ENCODE measurements around the gene OMG.
"Not testable (repeated sequence)": the region's sequence is repeated elsewhere in the genome, so short reads cannot be mapped to it uniquely, and the experiment has no call there.

The OMG gene

GRCh38 chr17:31262923-31263322 lies 34.1 kb downstream of the OMG start:
- DNase-seq (ENCODE audit: low read depth in 2 of 2), result not testable (repeated sequence)

DNA sequence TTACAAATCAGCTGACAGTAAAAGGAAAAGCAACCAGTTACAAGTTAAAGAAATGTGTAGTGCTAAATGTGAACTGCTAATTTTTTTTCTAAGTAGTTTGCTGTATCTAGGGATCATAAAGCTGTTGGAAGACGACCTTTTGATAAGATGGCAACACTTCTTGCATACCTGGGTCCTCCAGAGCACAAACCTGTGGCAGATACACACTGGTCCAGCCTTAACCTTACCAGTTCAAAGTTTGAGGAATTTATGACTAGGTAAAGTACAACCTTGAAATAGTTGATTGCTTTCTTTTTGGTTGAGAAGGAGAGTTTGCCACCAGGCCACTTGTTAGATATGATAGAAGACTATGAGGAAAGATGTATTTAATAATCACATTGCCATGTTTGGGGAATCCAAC lies 35.4 kb downstream of the OMG start:
- DNase-seq (ENCODE audit: low read depth in 2 of 2), result no peak

DNA sequence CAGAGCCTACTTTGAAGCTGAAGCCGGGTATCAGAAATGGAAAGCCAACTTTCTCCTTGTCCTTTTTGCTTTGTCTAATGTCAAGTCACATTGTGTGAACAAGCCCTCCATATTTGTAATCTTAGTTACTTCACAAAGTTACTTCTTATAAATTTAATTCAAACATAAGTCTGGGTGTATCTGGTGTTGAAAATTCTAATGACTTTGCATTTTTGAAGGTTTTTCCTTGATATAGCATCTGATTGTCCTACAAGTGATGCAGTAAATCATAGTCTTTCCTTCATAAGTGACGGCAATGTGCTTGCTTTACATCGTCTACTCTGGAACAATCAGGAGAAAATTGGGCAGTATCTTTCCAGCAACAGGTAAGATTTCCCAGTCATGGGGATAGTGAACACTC lies 36.9 kb downstream of the OMG start:
- no peak for DNase-seq (ENCODE audit: low read depth in 2 of 2)

DNA sequence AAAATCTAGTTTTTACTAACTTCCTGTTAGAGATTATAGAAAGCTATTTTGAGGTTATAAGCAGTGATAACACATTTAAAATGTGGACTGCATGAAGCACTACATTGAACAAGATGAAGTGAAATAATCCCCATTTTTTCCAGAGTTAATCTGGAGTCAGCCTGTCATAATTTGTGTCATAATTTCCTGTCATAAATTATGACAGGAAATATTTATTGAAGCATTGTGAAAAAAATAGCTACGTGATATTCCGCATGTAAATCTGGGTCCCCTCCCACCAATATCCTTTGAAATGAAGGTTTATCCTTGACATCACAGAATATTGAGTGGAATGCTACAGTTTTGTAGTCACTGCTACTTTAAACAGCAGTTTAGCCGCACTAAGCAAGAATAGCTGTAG lies 40.1 kb downstream of the OMG start:
- DNase-seq (ENCODE audit: low read depth in 2 of 2), result no peak

DNA sequence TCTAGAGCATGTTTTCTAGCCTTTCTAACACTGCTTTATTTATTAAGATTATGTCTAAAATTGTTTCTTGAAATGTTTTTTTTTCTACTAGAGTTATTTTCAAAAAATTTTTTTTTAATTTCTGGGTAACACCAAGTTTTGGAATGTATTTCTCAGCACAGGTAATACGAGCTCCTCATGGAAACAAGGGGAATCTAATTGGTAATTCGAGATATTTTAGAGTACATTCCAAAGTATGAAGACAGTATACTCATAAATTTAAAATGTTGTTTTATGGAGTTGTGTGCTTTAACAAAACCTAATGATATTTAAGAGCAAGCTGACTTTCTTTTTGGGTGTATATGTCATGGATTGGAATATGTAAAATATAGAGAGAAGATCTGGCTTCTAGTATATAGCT lies 42.4 kb downstream of the OMG start:
- DNase-seq (ENCODE audit: low read depth in 2 of 2), result no peak

DNA sequence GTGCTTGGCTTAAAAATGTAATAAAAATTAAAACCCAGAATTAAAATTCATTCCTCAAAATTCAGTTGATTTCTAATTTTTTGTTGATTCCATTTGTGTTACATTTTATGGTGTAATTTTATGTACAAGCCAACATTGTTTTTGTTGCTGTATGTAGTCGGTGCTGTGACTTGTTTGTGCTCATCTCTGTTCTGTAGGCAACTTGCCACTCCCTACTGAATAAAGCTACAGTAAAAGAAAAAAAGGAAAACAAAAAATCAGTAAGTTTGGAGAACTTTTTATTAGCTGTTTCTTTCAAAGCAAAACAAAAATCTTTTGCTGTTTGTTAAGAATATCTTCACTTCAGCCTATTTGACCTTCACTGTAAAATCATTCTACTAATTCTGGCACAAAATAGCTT lies 44.3 kb downstream of the OMG start:
- no peak for DNase-seq (ENCODE audit: low read depth in 2 of 2)

DNA sequence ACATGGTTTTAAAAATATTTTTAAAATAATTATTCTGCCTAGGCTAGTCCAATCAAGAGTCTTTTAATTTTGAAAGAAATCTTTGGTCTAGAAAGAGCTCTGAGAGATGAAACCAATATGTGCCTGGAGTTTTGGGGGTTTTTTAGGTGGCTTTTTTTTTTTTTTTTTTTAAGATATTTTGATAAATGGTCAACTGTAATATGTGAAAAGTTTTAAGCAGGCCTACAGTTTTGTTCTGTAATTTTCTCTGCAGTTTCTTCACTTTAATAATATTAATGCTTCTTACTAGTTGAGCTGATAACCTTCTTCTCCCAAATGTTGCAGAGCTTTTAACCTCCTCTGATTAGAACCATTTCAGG lies 45.1 kb downstream of the OMG start:
- no peak for DNase-seq (ENCODE audit: low read depth in 2 of 2)

GRCh38 chr17:31251105-31251969 lies 45.7 kb downstream of the OMG start:
- DNase-seq (ENCODE audit: low read depth in 2 of 2), result no peak

DNA sequence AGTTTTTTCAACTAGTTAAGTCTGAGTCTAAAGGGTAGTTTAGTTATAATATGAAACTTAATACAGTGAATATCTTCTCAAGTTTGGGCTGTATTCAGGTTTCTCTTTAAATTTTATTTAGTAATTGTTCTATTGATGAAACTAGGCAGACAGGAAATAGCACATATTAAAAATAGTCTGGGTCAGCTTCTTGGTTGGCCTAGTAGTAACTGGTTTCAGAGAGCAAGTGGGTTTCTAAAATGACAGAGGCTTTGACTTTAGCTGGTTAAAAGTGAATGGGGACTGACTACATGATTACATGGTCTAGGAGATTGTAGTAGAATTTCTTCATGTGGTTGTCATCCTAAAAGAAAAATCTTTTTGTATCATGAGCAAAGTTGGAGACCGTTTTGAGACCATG lies 46.8 kb downstream of the OMG start:
- no peak for DNase-seq (ENCODE audit: low read depth in 2 of 2)

- no peak for DNase-seq (ENCODE audit: low read depth in 2 of 2)
Measured at GRCh38 chr17:31249835-31250141, 47.3 kb downstream of the OMG start.

GRCh38 chr17:31248986-31249834 lies 47.8 kb downstream of the OMG start:
- DNase-seq (ENCODE audit: low read depth in 2 of 2), result no peak

Measured in stimulated activated CD4-positive, alpha-beta T cell treated with anti-CD3 and anti-CD28 coated beads, Interleukin-15, amount 100 ng/mL, for 48 hours (primary cell).